Measurements from ENCODE around the gene TMEM106C. TPM values are rescaled to one million over a fixed set of nuclear protein-coding genes. Genes with fewer than 3 reads are reported as not detected.
"Not testable (repeated sequence)": the region's sequence is repeated elsewhere in the genome, so short reads cannot be mapped to it uniquely, and the experiment has no call there.

The TMEM106C gene
- polyA plus RNA-seq, 3 donors, result 8.7 to 9.7 (median 9.0) TPM

GRCh38 chr12:47955059-47955458 is 8.3 kb upstream of the TMEM106C start:
- WGBS (ENCODE audit: insufficient coverage), result no CpG with 5 or more reads among the region's 3 CpGs

GRCh38 chr12:47957671-47958070 is 5.7 kb upstream of the TMEM106C start:
- Mint-ChIP-seq H3K27me3 (ENCODE audit: low read depth in 3 of 3) (peaks cover 16 to 23% (median 20%) of the 10 kb centered on the region in 3 donors), H3K9me3 (peaks cover 5 to 21% (median 15%) of the 10 kb centered on the region in 7 donors)
- not testable (repeated sequence) for H4K20me1 ChIP-seq (ENCODE audit: insufficient read depth, low read length); H3K9ac ChIP-seq (ENCODE audit: insufficient read depth, low read length, poor library complexity, severe bottlenecking); DNase-seq; H3K27ac Mint-ChIP-seq; H3K27ac ChIP-seq (ENCODE audit: low read depth in 1 of 2, low read length in 2 of 2); H3K4me2 ChIP-seq (replicated peaks; ENCODE audit: extremely low read depth, low read length, poor library complexity, severe bottlenecking); H3K4me1 ChIP-seq (ENCODE audit: control insufficient read depth in 1 of 2, insufficient read depth in 2 of 2, low read length in 2 of 2); H3K79me2 ChIP-seq (ENCODE audit: insufficient read depth, low read length); H3K36me3 Mint-ChIP-seq; H3K36me3 ChIP-seq (replicated peaks in 1 of 2; ENCODE audit: control insufficient read depth in 1 of 2, insufficient read depth in 2 of 2, low read length in 2 of 2); H3K4me3 Mint-ChIP-seq; H3K4me3 ChIP-seq (replicated peaks in 1 of 3; ENCODE audit: low read depth in 2 of 3, low read length in 3 of 3); H2AFZ ChIP-seq (ENCODE audit: insufficient read depth, low read depth, low read length, poor library complexity, severe bottlenecking); H3K4me1 Mint-ChIP-seq
- WGBS (ENCODE audit: insufficient coverage), result 100% methylated on average over 1 of the region's 1 CpG
- peaks cover 4 to 11% of the 10 kb centered on the region in 2 donors for H3K27me3 ChIP-seq (ENCODE audit: control insufficient read depth in 2 of 2, insufficient read depth in 2 of 2, low read length in 2 of 2)
- H3K9me3 ChIP-seq (replicated peaks in 1 of 2; ENCODE audit: control insufficient read depth in 1 of 2, insufficient read depth in 1 of 2, low read length in 2 of 2), result peaks cover 6 to 12% of the 10 kb centered on the region in 2 donors
- intact Hi-C loops (cut with micrococcal nuclease), result loop anchor here in 1 of 2 donors (10.0 kb wide), 1 partner anchor 243 kb away; no protein-coding TSS in a partner anchor

More at GRCh38 chr12:47955059-47955458, 8.3 kb upstream of the TMEM106C start:
- no peak overlapping the region for H2AFZ ChIP-seq (ENCODE audit: insufficient read depth, low read depth, low read length, poor library complexity, severe bottlenecking)
- TF ChIP-seq CTCF (IDR thresholded peaks at IDR 0.05), result no peak
- no peak for DNase-seq
- H3K9me3 ChIP-seq (replicated peaks in 1 of 2; ENCODE audit: control insufficient read depth in 1 of 2, insufficient read depth in 1 of 2, low read length in 2 of 2), result peaks cover 6 to 12% of the 10 kb centered on the region in 2 donors
- peaks cover 5 to 21% (median 15%) of the 10 kb centered on the region in 7 donors for H3K9me3 Mint-ChIP-seq
- no peaks in the 10 kb centered on the region for H3K36me3 Mint-ChIP-seq
- no peaks in the 10 kb centered on the region for H4K20me1 ChIP-seq (ENCODE audit: insufficient read depth, low read length)
- H3K27me3 ChIP-seq (ENCODE audit: control insufficient read depth in 2 of 2, insufficient read depth in 2 of 2, low read length in 2 of 2), result peaks cover 0 to 3% of the 10 kb centered on the region in 2 donors
- intact Hi-C loops (cut with micrococcal nuclease), result loop anchor here in 1 of 2 donors (10.0 kb wide), 1 partner anchor 240 kb away; no protein-coding TSS in a partner anchor
- H3K27ac Mint-ChIP-seq, result no peak overlapping the region
- no peaks in the 10 kb centered on the region for H3K36me3 ChIP-seq (replicated peaks in 1 of 2; ENCODE audit: control insufficient read depth in 1 of 2, insufficient read depth in 2 of 2, low read length in 2 of 2)
- H3K27ac ChIP-seq (ENCODE audit: low read depth in 1 of 2, low read length in 2 of 2), result no peak overlapping the region
- H3K79me2 ChIP-seq (ENCODE audit: insufficient read depth, low read length), result no peaks in the 10 kb centered on the region
- no peak overlapping the region for H3K9ac ChIP-seq (ENCODE audit: insufficient read depth, low read length, poor library complexity, severe bottlenecking)
- H3K4me2 ChIP-seq (replicated peaks; ENCODE audit: extremely low read depth, low read length, poor library complexity, severe bottlenecking), result no peak overlapping the region
- H3K4me3 Mint-ChIP-seq, result no peak overlapping the region
- H3K4me3 ChIP-seq (replicated peaks in 1 of 3; ENCODE audit: low read depth in 2 of 3, low read length in 3 of 3), result no peak overlapping the region
- H3K27me3 Mint-ChIP-seq (ENCODE audit: low read depth in 3 of 3), result peaks cover 1 to 4% (median 1%) of the 10 kb centered on the region in 3 donors
- no peaks in the 10 kb centered on the region for H3K4me1 ChIP-seq (ENCODE audit: control insufficient read depth in 1 of 2, insufficient read depth in 2 of 2, low read length in 2 of 2)
- H3K4me1 Mint-ChIP-seq, result no peaks in the 10 kb centered on the region
